Liver (tissue), 9 donors: ENCODE measurements around the gene RIT2. TPM values are rescaled to one million over a fixed set of nuclear protein-coding genes. Genes with fewer than 3 reads are reported as not detected.
A peak's percentile ranks its signal among the peaks of the same experiment; 100 is the strongest.

ENCODE experiments used
- DNase-seq: peaks from one replicate; pipeline ENCODE4 v3.0.0-alpha.2; 2017; ENCODE audit warnings: low spot score
- H3K27ac ChIP-seq, 2 donors: one replicate each; pipeline ENCODE4 v1.7.0; 2013; ENCODE audit warnings: inconsistent platforms in 2 of 2, low read length in 2 of 2, control low read depth in 1 of 2, low read depth in 1 of 2, mild to moderate bottlenecking in 1 of 2
- H3K27me3 ChIP-seq, 4 donors: one replicate each; pipeline versions ENCODE4 v1.6.1 to v1.7.0; 2013; ENCODE audit warnings: low read length in 3 of 4, inconsistent platforms in 1 of 4, mild to moderate bottlenecking in 1 of 4, moderate library complexity in 1 of 4; ENCODE audit not compliant: control insufficient read depth in 4 of 4, insufficient read depth in 4 of 4
- H3K36me3 ChIP-seq, 4 donors: one replicate each; pipeline versions ENCODE4 v1.6.1 to v1.7.0; 2013; ENCODE audit warnings: low read length in 3 of 4, mild to moderate bottlenecking in 3 of 4, low read depth in 1 of 4, moderate library complexity in 1 of 4; ENCODE audit not compliant: control insufficient read depth in 4 of 4, insufficient read depth in 3 of 4
- H3K4me1 ChIP-seq, 4 donors: one replicate each; pipeline versions ENCODE4 v1.6.1 to v1.7.0; 2013; ENCODE audit warnings: low read length in 3 of 4, mild to moderate bottlenecking in 3 of 4, moderate library complexity in 1 of 4; ENCODE audit not compliant: control insufficient read depth in 4 of 4, insufficient read depth in 4 of 4
- H3K4me3 ChIP-seq, 3 donors: one replicate each; pipeline versions ENCODE4 v1.6.1 to v1.7.0; 2013; ENCODE audit warnings: low read length in 3 of 3, control low read depth in 1 of 3, low read depth in 1 of 3, mild to moderate bottlenecking in 1 of 3
- H3K9ac ChIP-seq, 2 donors: one replicate each; pipeline ENCODE4 v1.7.0; 2013; ENCODE audit warnings: low read length in 2 of 2, mild to moderate bottlenecking in 2 of 2, moderate library complexity in 2 of 2, control low read depth in 1 of 2, low read depth in 1 of 2
- H3K9me3 ChIP-seq, 4 donors: one replicate each; pipeline versions ENCODE4 v1.6.1 to v1.7.0; 2013; ENCODE audit warnings: low read length in 3 of 4; ENCODE audit not compliant: control insufficient read depth in 4 of 4
- ATF3 ChIP-seq: IDR thresholded peaks from 2 replicates; pipeline ENCODE4 v1.6.1; 2016; ENCODE audit warnings: antibody characterized with exemption
- CTCF ChIP-seq: fragments of 150-350 bp; IDR thresholded peaks from 2 replicates; pipeline ENCODE4 v1.5.1; 2017; ENCODE audit warnings: improper control_type of control experiment, low read depth, low read length; ENCODE audit not compliant: missing input control
- EGR1 ChIP-seq, 2 donors: IDR thresholded peaks; 2 replicates each; pipeline ENCODE4 v1.6.1; 2016 to 2018; ENCODE audit warnings: antibody characterized with exemption in 2 of 2, low read depth in 2 of 2
- FOXA1 ChIP-seq: IDR thresholded peaks from 2 replicates; pipeline ENCODE4 v1.6.1; 2016; ENCODE audit warnings: antibody characterized with exemption
- FOXA2 ChIP-seq: IDR thresholded peaks from 2 replicates; pipeline ENCODE4 v1.6.1; 2016; ENCODE audit warnings: antibody characterized with exemption
- HNF4A ChIP-seq, 2 donors: conservative IDR thresholded peaks; 2 replicates each; pipeline ENCODE4 v1.6.1; 2016; ENCODE audit warnings: antibody characterized with exemption in 2 of 2, mild to moderate bottlenecking in 2 of 2
- HNF4G ChIP-seq: IDR thresholded peaks from 2 replicates; pipeline ENCODE4 v1.6.1; 2016; ENCODE audit warnings: antibody characterized with exemption
- JUND ChIP-seq, 2 donors: IDR thresholded peaks; 2 replicates each; pipeline ENCODE4 v1.6.1; 2016; ENCODE audit warnings: antibody characterized with exemption in 2 of 2
- MAX ChIP-seq: IDR thresholded peaks from 2 replicates; pipeline ENCODE4 v1.6.1; 2016; ENCODE audit warnings: antibody characterized with exemption
- RAD21 ChIP-seq, 2 donors: IDR thresholded peaks; 2 replicates each; pipeline ENCODE4 v1.6.1; 2016; ENCODE audit warnings: antibody characterized with exemption in 2 of 2, mild to moderate bottlenecking in 2 of 2
- REST ChIP-seq: IDR thresholded peaks from 2 replicates; pipeline ENCODE4 v1.6.1; 2016; ENCODE audit warnings: antibody characterized with exemption, mild to moderate bottlenecking
- RXRA ChIP-seq, 2 donors: IDR thresholded peaks; 2 replicates each; pipeline ENCODE4 v1.6.1; 2017 to 2018; ENCODE audit warnings: antibody characterized with exemption in 2 of 2, mild to moderate bottlenecking in 1 of 2
- SP1 ChIP-seq: IDR thresholded peaks from 2 replicates; pipeline ENCODE4 v1.6.1; 2018; ENCODE audit warnings: antibody characterized with exemption, mild to moderate bottlenecking
- YY1 ChIP-seq: IDR thresholded peaks from 2 replicates; pipeline ENCODE4 v1.6.1; 2016; ENCODE audit warnings: antibody characterized with exemption, mild to moderate bottlenecking
- ZBTB33 ChIP-seq: IDR thresholded peaks from 2 replicates; pipeline ENCODE4 v1.6.1; 2016; ENCODE audit warnings: antibody characterized with exemption
- WGBS: extraction: QIAGEN DNeasy Blood & Tissue Kit; methylation state at CpG from one replicate; pipeline ENCODE4 v1.1.7; 2013; 5-methylcytosine and 5-hydroxymethylcytosine counted together
- polyA plus RNA-seq, 2 donors: library from polyadenylated mRNA; stranded (reverse) in 1 of 2; unstranded in 1 of 2; fragments of 200-250 nt in 1 of 2; fragments of >200 nt in 1 of 2; fragmentation: Nextera tagmentation in 1 of 2; extraction: Ambion mirVana in 1 of 2; gene quantifications; one replicate each; pipeline versions ENCODE4 v1.2.1 to v1.2.3, GENCODE V29; 2013 to 2015
- total RNA-seq, 2 donors: library from RNA; depleted of rRNA; stranded (reverse); fragments of >200 nt; gene quantifications; one replicate each; pipeline ENCODE4 v1.2.3, GENCODE V29; 2014
- donor health status: healthy.
- donor health status: healthy.
- donor health status: healthy.
- donor health status: healthy.
- donor health status: healthy.

Gene RIT2
- total and polyA plus RNA-seq, 4 donors = not detected

GRCh38 chr18:43049021-43049420 is 66.5 kb downstream of the RIT2 start:
- DNase-seq = no peak
- H3K27ac ChIP-seq = no peak overlapping the region
- WGBS = 44% methylated on average over 3 of the region's 3 CpGs
- no peaks in the 10 kb centered on the region for H3K4me1 ChIP-seq
- no peaks in the 10 kb centered on the region for H3K9me3 ChIP-seq
- H3K27me3 ChIP-seq = peaks cover 0 to 2% (median 0%) of the 10 kb centered on the region in 4 donors
- H3K4me3 ChIP-seq = no peak overlapping the region
- H3K9ac ChIP-seq = no peak overlapping the region
- H3K36me3 ChIP-seq = no peaks in the 10 kb centered on the region
- no peak for TF ChIP-seq RAD21 (IDR thresholded peaks at IDR 0.05)
- TF ChIP-seq HNF4A (conservative IDR thresholded peaks at IDR 0.05) = peak in 1 of 2 donors; percentile 31
- no peak for TF ChIP-seq MAX

GRCh38 chr18:43046322-43046721 is 69.2 kb downstream of the RIT2 start:
- 41% methylated on average over 2 of the region's 2 CpGs for WGBS
- Histone ChIP-seq H3K9ac (no peak overlapping the region), H3K9me3 (no peaks in the 10 kb centered on the region), H3K4me3 (no peak overlapping the region), H3K4me1 (no peaks in the 10 kb centered on the region), H3K27me3 (peaks cover 0 to under 1% (median 0%) of the 10 kb centered on the region in 4 donors), H3K27ac (no peak overlapping the region), H3K36me3 (no peaks in the 10 kb centered on the region)
- TF ChIP-seq RXRA (IDR thresholded peaks at IDR 0.05) (no peak), CTCF (no peak), HNF4G (no peak), ZBTB33 (no peak), FOXA2 (no peak), MAX (no peak), YY1 (no peak), HNF4A (conservative IDR thresholded peaks at IDR 0.05) (no peak), SP1 (no peak), ATF3 (no peak), REST (no peak), FOXA1 (no peak), JUND (IDR thresholded peaks at IDR 0.05) (no peak), EGR1 (IDR thresholded peaks at IDR 0.05; ENCODE audit: low read depth in 2 of 2) (no peak)
- DNase-seq = no peak
